ENCODE results near the gene PRKN.
A peak's percentile ranks its signal among the peaks of the same experiment; 100 is the strongest.

The PRKN gene

DNA sequence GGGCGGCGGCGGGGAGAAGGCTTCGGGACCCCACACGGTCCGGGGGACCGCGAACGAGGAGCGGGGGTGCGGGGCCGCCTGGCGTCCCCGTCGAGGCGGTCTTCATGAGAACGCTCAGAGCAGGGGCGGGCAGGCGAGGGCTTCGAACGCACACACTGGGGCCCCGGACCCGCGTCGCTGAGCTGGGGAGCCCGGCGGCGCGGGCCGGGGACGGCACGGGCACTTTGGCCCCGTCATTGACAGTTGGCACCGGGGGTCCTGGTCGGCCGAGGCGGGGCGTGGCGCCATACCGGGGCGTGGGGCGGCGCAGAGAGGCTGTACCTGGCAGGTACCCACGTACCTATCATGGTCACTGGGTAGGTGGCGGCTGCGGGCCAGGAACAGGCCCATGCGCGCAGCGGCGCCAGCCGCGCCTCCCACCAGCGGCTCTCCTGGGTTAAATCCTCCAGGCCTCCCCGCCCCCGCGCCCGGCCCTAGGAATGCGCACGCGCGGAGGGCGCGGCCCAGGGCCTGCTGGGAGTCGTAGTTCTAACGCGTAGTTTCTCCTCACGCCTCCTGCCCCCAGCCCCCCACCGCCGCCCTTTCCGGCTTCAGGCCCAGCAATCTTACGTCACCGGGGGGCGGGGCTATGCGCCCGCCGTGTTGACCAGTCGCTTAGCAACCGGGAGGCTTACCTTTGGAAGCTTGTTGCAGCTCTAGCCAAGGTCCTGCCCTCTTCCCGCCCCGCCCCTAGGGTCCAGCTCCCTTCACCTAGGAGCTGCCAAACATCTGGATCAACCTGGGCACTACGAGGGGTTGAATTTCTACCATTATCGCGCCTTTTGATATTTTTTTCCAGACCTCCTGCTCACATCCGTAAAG, at the start of gene PRKN, which contains the start of gene PACRG:
TSS of gene PRKN (minus strand) at position 445 of the 861 bp plus-strand sequence.
TSS of gene PACRG (plus strand) at position 653 of the 861 bp plus-strand sequence.
- DNase-seq (ENCODE audit: low read depth, low spot score): peak; percentile 85

DNA sequence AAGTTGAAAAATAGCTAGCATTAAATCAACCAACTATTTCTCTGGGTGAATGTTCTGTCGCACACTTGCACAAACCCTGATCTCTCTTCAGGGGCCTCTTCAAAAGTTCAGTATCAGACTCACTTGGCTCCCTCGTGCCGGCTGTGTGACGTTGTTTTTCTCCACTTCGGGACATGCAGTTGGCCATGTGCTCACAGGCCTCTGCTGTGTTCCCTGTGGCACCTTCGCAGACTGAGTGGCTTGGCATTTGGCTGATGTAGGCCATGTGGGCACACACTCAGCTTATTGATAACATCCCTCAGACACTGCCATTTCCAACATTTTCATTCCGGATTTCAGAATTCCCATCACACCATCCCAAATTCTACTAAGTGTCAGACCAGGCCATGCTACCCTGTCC, 49.5 kb upstream of the PRKN start:
- no peak for DNase-seq (ENCODE audit: low read depth, low spot score)
- no peak overlapping the region for H3K27ac ChIP-seq

More for the DNA sequence above, at the start of gene PRKN, which contains the start of gene PACRG:
- H3K27ac ChIP-seq: peak within 1 kb of the TSS; percentile 20

- no peak for DNase-seq (ENCODE audit: low read depth, low spot score)
- no peak overlapping the region for H3K27ac ChIP-seq
Observed at GRCh38 chr6:162773996-162774395, 46.4 kb upstream of the PRKN start.

DNA sequence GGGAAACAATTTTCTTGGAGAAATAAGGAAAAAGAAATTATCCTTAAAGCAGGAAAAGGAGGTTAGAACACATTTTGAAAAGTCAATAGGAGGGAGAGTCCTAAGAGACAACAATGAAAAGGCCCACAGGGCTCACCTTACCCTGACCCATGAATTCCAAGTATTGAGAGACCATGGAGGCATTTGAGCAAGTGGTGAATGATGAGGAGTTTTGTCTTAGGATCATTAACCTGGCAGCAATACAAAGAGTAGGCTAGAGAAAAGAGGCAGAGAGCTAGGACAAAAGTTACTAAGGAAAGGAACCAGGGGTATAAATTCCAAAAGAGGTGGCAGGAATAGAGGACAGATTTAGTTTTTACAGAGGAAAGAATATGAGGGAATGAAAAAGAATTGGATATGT, 44.9 kb upstream of the PRKN start:
- DNase-seq (ENCODE audit: low read depth, low spot score): no peak
- no peak overlapping the region for H3K27ac ChIP-seq

DNA sequence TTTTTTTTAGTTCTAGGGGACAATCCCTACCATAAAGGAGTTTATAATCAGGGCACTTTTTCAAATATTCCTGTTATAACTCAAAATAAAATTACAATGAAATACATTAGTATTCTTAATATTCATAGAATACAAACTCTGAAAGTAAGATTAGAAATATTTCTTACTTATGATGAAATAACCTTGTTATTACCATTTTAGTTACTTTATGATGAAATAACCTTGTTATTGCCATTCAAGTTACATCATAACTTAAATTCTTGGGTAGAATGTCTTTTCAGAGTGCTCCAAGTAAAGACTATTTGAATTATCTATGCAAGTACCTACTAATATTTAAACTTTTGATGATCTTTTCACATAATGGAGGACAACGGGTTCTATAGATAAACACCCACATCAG, 43.4 kb upstream of the PRKN start:
- no peak overlapping the region for H3K27ac ChIP-seq
- DNase-seq (ENCODE audit: low read depth, low spot score): no peak

DNA sequence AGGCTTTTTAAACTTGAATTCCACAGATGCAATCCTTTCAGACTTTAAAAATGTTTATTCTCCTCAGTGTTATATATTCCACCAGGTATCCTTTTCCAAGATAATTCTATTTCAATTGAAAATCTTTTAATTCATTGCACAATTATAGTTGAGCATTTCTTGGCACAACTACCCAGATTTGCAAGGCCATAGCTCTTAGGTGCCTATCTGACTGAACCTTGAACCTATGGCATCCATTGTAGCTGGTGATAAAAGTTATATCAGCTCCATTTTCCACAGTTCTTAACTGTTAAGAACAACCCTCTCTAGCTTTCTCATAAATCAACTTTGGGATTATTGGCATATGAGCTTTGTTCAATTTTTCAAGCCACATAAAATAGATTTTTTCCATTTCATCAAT, 42.6 kb upstream of the PRKN start:
- no peak overlapping the region for H3K27ac ChIP-seq
- no peak for DNase-seq (ENCODE audit: low read depth, low spot score)

GRCh38 chr6:162753775-162754174, 26.2 kb upstream of the PRKN start:
- DNase-seq (ENCODE audit: low read depth, low spot score): no peak
- no peak overlapping the region for H3K27ac ChIP-seq

- DNase-seq (ENCODE audit: low read depth, low spot score): no peak
- peak overlapping the region; percentile 57 for H3K27ac ChIP-seq
Observed at GRCh38 chr6:162751211-162751859, 23.8 kb upstream of the PRKN start.

- peak; percentile 50 for DNase-seq (ENCODE audit: low read depth, low spot score)
Observed at GRCh38 chr6:162750776-162751175, 23.2 kb upstream of the PRKN start.

DNA sequence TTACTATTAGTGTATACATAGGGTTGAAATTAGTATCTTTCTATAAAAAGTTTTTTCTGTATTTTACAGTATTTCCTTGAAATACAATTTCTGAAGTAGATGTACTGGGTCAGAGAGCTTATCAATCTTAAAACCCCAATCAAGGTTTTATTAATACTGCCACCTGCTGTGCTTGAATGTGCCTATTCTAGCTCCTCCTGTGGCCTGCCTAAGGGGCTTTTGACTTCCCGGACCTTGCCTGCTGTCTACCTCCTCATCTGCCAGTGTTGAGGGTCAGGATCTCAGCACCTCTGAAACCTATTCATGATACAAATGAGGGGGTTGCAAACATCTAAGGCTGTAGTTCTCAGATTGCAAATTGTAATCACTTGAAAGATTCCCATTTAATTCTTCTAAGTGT, 9.4 kb upstream of the PRKN start:
- no peak for DNase-seq (ENCODE audit: low read depth, low spot score)
- no peak overlapping the region for H3K27ac ChIP-seq

More at GRCh38 chr6:162750776-162751175, 23.2 kb upstream of the PRKN start:
- H3K27ac ChIP-seq: peak overlapping the region; percentile 57

DNA sequence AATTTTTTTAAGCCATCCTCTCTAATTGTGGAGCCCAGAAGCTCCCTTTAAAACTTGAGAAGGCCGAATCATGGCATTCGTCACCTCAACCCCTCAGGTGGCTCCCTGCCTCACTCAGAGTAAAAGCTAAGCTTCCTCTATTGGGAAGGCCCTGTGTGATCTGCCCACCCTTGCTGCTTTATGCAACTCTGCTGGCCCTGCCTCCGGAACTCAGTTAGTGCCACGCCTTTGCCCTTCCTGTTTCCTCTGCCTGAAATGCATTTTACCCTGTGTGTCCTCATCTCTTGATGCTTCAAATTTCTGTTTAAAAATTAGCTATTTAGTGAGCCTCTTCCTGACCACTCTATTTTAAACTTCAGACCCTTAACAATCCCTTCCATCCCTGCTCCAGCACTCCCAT, 5.9 kb upstream of the PRKN start:
- no peak for DNase-seq (ENCODE audit: low read depth, low spot score)
- H3K27ac ChIP-seq: no peak overlapping the region

- no peak for DNase-seq (ENCODE audit: low read depth, low spot score)
- no peak overlapping the region for H3K27ac ChIP-seq
Observed at GRCh38 chr6:162730502-162730901, 2.9 kb upstream of the PRKN start.

- H3K27ac ChIP-seq: no peak overlapping the region
- DNase-seq (ENCODE audit: low read depth, low spot score): no peak
Observed at GRCh38 chr6:162728706-162729105, 1.1 kb upstream of the PRKN start.

- DNase-seq (ENCODE audit: low read depth, low spot score): no peak
- no peak overlapping the region for H3K27ac ChIP-seq
Observed at GRCh38 chr6:162728197-162728596, 631 bp upstream of the PRKN start.

DNA sequence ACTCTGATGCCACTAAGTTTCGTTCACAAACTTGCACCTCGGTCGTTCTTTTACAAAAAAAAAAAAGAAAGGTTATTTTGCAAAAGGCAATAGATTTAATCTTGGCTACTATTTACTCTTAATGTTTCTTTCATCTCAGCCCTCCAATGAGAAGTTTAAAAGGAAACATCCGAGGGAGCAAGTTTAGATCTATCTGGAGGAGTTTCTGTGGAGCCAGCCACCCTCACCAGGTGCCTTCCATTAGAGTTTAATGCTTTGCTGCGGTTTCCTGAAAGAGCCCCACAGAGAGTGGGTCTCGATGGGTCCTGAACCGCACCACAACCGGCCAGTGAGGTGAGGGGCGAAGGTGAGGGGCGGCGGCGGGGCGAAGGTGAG, 632 bp downstream of the PRKN start:
- peak overlapping the region; percentile 20 for H3K27ac ChIP-seq
- DNase-seq (ENCODE audit: low read depth, low spot score): no peak

- no peak overlapping the region for H3K27ac ChIP-seq
- no peak for DNase-seq (ENCODE audit: low read depth, low spot score)
Observed at GRCh38 chr6:162722633-162723032, 4.9 kb downstream of the PRKN start.

GRCh38 chr6:162722226-162722625, 5.3 kb downstream of the PRKN start:
- no peak for DNase-seq (ENCODE audit: low read depth, low spot score)
- H3K27ac ChIP-seq: no peak overlapping the region

DNA sequence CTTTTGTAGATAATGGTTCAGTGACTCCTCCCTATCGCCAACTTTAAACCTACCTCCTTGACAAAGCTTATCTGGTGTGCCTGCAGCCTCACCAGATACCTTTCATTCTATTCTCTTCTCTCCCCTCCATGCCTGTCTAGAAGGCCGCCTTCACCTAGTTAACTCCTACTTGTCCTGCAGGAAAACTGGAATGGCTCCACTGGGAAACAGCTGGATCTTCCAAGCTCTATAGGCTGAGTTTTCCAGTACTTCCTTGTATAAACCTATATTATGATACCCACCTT, 6.2 kb downstream of the PRKN start:
- H3K27ac ChIP-seq: no peak overlapping the region
- no peak for DNase-seq (ENCODE audit: low read depth, low spot score)

- H3K27ac ChIP-seq: no peak overlapping the region
- DNase-seq (ENCODE audit: low read depth, low spot score): no peak
Observed at GRCh38 chr6:162719528-162719927, 8.0 kb downstream of the PRKN start.

DNA sequence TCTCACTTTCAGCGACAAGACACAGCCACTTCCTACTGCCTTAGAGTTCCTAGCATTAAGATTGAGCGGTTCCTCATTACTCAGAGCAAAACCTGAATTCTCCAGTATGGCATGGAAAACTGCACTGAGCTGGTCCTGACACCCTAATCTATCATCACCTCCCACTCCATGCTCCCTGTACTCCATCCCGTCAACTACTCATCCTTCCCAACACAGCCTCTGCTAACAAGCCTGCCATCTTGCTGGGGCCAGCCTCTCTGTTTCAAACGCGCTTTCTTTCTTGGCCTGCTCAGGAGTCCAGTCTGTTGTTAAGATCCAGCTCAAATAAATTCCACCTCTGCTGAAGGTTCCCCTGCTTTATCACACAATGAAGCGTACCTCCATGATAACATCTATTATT, 12.0 kb downstream of the PRKN start:
- no peak for DNase-seq (ENCODE audit: low read depth, low spot score)
- H3K27ac ChIP-seq: no peak overlapping the region

GRCh38 chr6:162713974-162714780, 13.4 kb downstream of the PRKN start:
- no peak overlapping the region for H3K27ac ChIP-seq
- no peak for DNase-seq (ENCODE audit: low read depth, low spot score)
